GM23338 (cell line): Measurements from ENCODE around the gene AFF3. TPM values are rescaled to one million over a fixed set of nuclear protein-coding genes. Genes with fewer than 3 reads are reported as not detected.

Experiments
- ATAC-seq: fragments of 200-7000 bp; cut with Tn5 transposase; 3 replicates; pipeline ENCODE4 v1.9.1; 2020
- DNase-seq: peaks from one replicate; pipeline ENCODE4 v3.0.0-alpha.2; 2015; ENCODE audit warnings: low spot score
- H2AFZ ChIP-seq: fragments of 200-600 bp; sonication (generic); 2 replicates; pipeline ENCODE4 v1.8.0; 2016; ENCODE audit warnings: antibody characterized with exemption, mild to moderate bottlenecking, moderate library complexity
- H3F3A ChIP-seq: fragments of 200-600 bp; sonication (generic); replicated peaks from 2 replicates; pipeline ENCODE4 v1.8.0; 2017; ENCODE audit warnings: antibody characterized with exemption, mixed run types, low read depth
- H3K27ac ChIP-seq: fragments of 200-600 bp; sonication (generic); 2 replicates; pipeline ENCODE4 v1.6.1; 2016; ENCODE audit warnings: low read depth
- H3K27me3 ChIP-seq: fragments of 200-600 bp; sonication (generic); 2 replicates; pipeline ENCODE4 v1.8.0; 2016; ENCODE audit warnings: mild to moderate bottlenecking, mixed run types, moderate library complexity; ENCODE audit not compliant: insufficient read depth
- H3K36me3 ChIP-seq: fragments of 200-600 bp; sonication (generic); 2 replicates; pipeline ENCODE4 v1.8.0; 2016; ENCODE audit warnings: mild to moderate bottlenecking; ENCODE audit not compliant: insufficient read depth
- H3K4me1 ChIP-seq: fragments of 200-600 bp; sonication (generic); 2 replicates; pipeline ENCODE4 v1.8.0; 2016; ENCODE audit warnings: mild to moderate bottlenecking, moderate library complexity; ENCODE audit not compliant: insufficient read depth
- H3K4me2 ChIP-seq: fragments of 200-600 bp; sonication (generic); 2 replicates; pipeline ENCODE4 v1.7.1; 2017; ENCODE audit warnings: mixed run types
- H3K4me3 ChIP-seq: fragments of 200-600 bp; sonication (generic); 2 replicates; pipeline ENCODE4 v1.6.1; 2016; ENCODE audit warnings: mixed run types
- H3K79me2 ChIP-seq: fragments of 200-600 bp; sonication (generic); replicated peaks from 2 replicates; pipeline ENCODE4 v1.8.0; 2017; ENCODE audit warnings: mild to moderate bottlenecking; ENCODE audit not compliant: insufficient read depth
- H3K9me2 ChIP-seq: fragments of 200-600 bp; sonication (generic); 2 replicates; pipeline ENCODE4 v1.8.0; 2017; ENCODE audit not compliant: insufficient read depth
- H4K20me1 ChIP-seq: fragments of 200-600 bp; sonication (generic); replicated peaks from 2 replicates; pipeline ENCODE4 v1.8.0; 2017; ENCODE audit warnings: mild to moderate bottlenecking; ENCODE audit not compliant: insufficient read depth
- H3K27ac Mint-ChIP-seq: 2 replicates; pipeline ENCODE4 v1.8.0; 2020; ENCODE audit warnings: inconsistent platforms, mild to moderate bottlenecking, moderate library complexity, mixed read lengths
- H3K27me3 Mint-ChIP-seq: 3 replicates; pipeline ENCODE4 v1.8.0; 2022; ENCODE audit warnings: low read depth, mild to moderate bottlenecking, moderate library complexity, mixed read lengths, inconsistent platforms; ENCODE audit not compliant: insufficient read depth, poor library complexity
- H3K36me3 Mint-ChIP-seq: 3 replicates; pipeline ENCODE4 v1.8.0; 2021; ENCODE audit warnings: low read depth, mild to moderate bottlenecking, inconsistent platforms, moderate library complexity, mixed read lengths
- H3K4me1 Mint-ChIP-seq: 3 replicates; pipeline ENCODE4 v1.8.0; 2020; ENCODE audit warnings: mild to moderate bottlenecking, inconsistent platforms, mixed read lengths
- H3K4me3 Mint-ChIP-seq: 3 replicates; pipeline ENCODE4 v1.8.0; 2021; ENCODE audit warnings: moderate library complexity, mild to moderate bottlenecking, inconsistent platforms, mixed read lengths
- H3K9me3 Mint-ChIP-seq: 3 replicates; pipeline ENCODE4 v1.8.0; 2020; ENCODE audit warnings: moderate library complexity, mild to moderate bottlenecking, inconsistent platforms, mixed read lengths
- CTCF ChIP-seq, 2 experiments: fragments of 200-600 bp in 1 of 2; sonication (generic) in 1 of 2; conservative IDR thresholded peaks; 2 replicates each; pipeline versions ENCODE4 v1.5.1 to v1.6.1; 2016 to 2017; ENCODE audit warnings: antibody characterized with exemption in 2 of 2, low read depth in 2 of 2, mild to moderate bottlenecking in 2 of 2, moderate library complexity in 1 of 2
- ETS1 ChIP-seq: IDR thresholded peaks from 2 replicates; pipeline ENCODE4 v1.6.1; 2016; ENCODE audit warnings: antibody characterized with exemption
- JUNB ChIP-seq: IDR thresholded peaks from one replicate; pipeline ENCODE4 v1.6.1; 2016; ENCODE audit warnings: antibody characterized with exemption; ENCODE audit not compliant: unreplicated experiment
- STAT1 ChIP-seq: IDR thresholded peaks from one replicate; pipeline ENCODE4 v1.6.1; 2016; ENCODE audit warnings: antibody characterized with exemption; ENCODE audit not compliant: unreplicated experiment
- ZNF331 ChIP-seq: fragments of 250-450 bp; sonication (Bioruptor Pico); IDR thresholded peaks from 2 replicates; pipeline ENCODE4 v1.5.0; 2020; ENCODE audit warnings: low read depth, mild to moderate bottlenecking, moderate library complexity
- polyA plus RNA-seq: library from polyadenylated mRNA; unstranded; fragments of >200 nt; fragmentation: Nextera tagmentation; extraction: Ambion mirVana; gene quantifications from 2 replicates; pipeline ENCODE4 v1.2.1, GENCODE V29; 2016
- total RNA-seq: library from RNA; depleted of rRNA; stranded (reverse); fragments of >200 nt; shearing (Covaris generic); gene quantifications from 2 replicates; pipeline ENCODE4 v1.2.3, GENCODE V29; 2014

Gene AFF3
- total and polyA plus RNA-seq, 2 experiments from 2014 or later, result 0.73 to 1.4 TPM

GRCh38 chr2:99618579-99619097 is 523.8 kb downstream of the AFF3 start (continued):
- TF ChIP-seq ETS1 (no peak), CTCF (conservative IDR thresholded peaks at IDR 0.05; ENCODE audit: low read depth in 2 of 2) (no peak)

GRCh38 chr2:99617811-99618210 is 524.6 kb downstream of the AFF3 start:
- H3K27ac Mint-ChIP-seq, result no peak overlapping the region
- Histone ChIP-seq H3K27ac (no peak overlapping the region), H3F3A (no peaks in the 10 kb centered on the region), H3K36me3 (no peaks in the 10 kb centered on the region), H4K20me1 (no peaks in the 10 kb centered on the region), H3K4me3 (no peak overlapping the region), H3K4me1 (no peaks in the 10 kb centered on the region), H3K9me2 (no peaks in the 10 kb centered on the region), H2AFZ (no peak overlapping the region), H3K4me2 (no peak overlapping the region), H3K79me2 (no peaks in the 10 kb centered on the region), H3K27me3 (no peaks in the 10 kb centered on the region)
- H3K9me3 Mint-ChIP-seq, result no peaks in the 10 kb centered on the region
- no peak overlapping the region for H3K4me3 Mint-ChIP-seq
- TF ChIP-seq ZNF331 (CRISPR knock-in tag) (no peak), CTCF (conservative IDR thresholded peaks at IDR 0.05; ENCODE audit: low read depth in 2 of 2) (no peak)
- ATAC-seq, result no peak
- H3K36me3 Mint-ChIP-seq, result no peaks in the 10 kb centered on the region
- H3K27me3 Mint-ChIP-seq, result peaks cover 2% of the 10 kb centered on the region
- H3K4me1 Mint-ChIP-seq, result peaks cover 12% of the 10 kb centered on the region; the same call in 2 of the 3 replicates
- DNase-seq, result no peak

- Histone ChIP-seq H3K9me2 (no peaks in the 10 kb centered on the region), H4K20me1 (no peaks in the 10 kb centered on the region), H3K36me3 (no peaks in the 10 kb centered on the region), H3K27ac (no peak overlapping the region), H3K79me2 (no peaks in the 10 kb centered on the region), H3K4me1 (no peaks in the 10 kb centered on the region), H3F3A (no peaks in the 10 kb centered on the region), H3K4me2 (no peak overlapping the region), H3K27me3 (no peaks in the 10 kb centered on the region), H3K4me3 (no peak overlapping the region), H2AFZ (no peak overlapping the region)
- Mint-ChIP-seq H3K4me1 (no peaks in the 10 kb centered on the region), H3K27ac (no peak overlapping the region), H3K36me3 (no peaks in the 10 kb centered on the region), H3K9me3 (no peaks in the 10 kb centered on the region), H3K4me3 (no peak overlapping the region), H3K27me3 (peaks cover 2% of the 10 kb centered on the region)
- no peak for TF ChIP-seq ETS1
- no peak for TF ChIP-seq STAT1
- no peak for TF ChIP-seq JUNB
- TF ChIP-seq CTCF (conservative IDR thresholded peaks at IDR 0.05; ENCODE audit: low read depth in 2 of 2), result peak; percentile 42 to 78
- DNase-seq, result peak; percentile 54
- peak; percentile 82 for ATAC-seq
These were observed 527.1 kb downstream of the AFF3 start for GRCh38 chr2:99615247-99615771.
